ENCODE data around the gene KCNH3. TPM values are rescaled to one million over a fixed set of nuclear protein-coding genes. Genes with fewer than 3 reads are reported as not detected.

Gene KCNH3
- total and polyA plus RNA-seq, 2 of the 8 experiments (the other 6 are each of a cell fraction or from before 2014, with no cell fraction given), result 0.24 to 0.50 TPM

DNA sequence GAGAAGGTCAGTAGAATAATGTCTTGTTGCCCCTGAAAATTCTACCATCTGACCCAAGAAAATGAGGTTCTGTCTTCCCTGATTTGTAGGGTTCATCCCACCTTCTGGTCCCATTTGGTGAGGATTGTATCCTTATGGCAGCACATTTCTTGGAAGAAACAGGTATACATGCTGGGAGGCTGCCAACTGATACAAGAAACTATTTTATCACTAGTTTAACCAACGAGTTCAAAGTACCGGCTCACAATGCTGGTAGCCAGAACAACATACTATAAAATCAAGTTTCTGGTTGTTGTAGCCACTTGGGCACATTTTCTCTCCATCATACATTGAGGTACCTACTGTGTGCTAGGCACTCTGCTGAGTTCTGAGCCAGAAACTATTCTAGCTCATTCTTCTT is 7.1 kb upstream of the KCNH3 start:
- Histone ChIP-seq H4K5ac (ENCODE audit: insufficient read length, low read depth, low read length) (no peak overlapping the region), H3K4ac (replicated peaks; ENCODE audit: insufficient read length, low read depth, low read length) (no peak overlapping the region), H2BK120ac (replicated peaks; ENCODE audit: low read depth, low read length) (no peak overlapping the region), H3K79me2 (ENCODE audit: control insufficient read depth in 1 of 2, insufficient read depth in 2 of 2, low read length in 2 of 2) (no peaks in the 10 kb centered on the region), H4K8ac (ENCODE audit: extremely low read depth, insufficient read depth, low read length) (no peak overlapping the region), H3K9me3 (ENCODE audit: insufficient read depth in 2 of 2, low read depth in 1 of 2, low read length in 1 of 2) (no peaks in the 10 kb centered on the region), H2AK5ac (ENCODE audit: low read depth, low read length) (no peak overlapping the region), H3K27me3 (replicated peaks in 1 of 4; ENCODE audit: control insufficient read depth in 3 of 4, extremely low read depth in 1 of 4, insufficient read depth in 3 of 4, low read length in 3 of 4) (peaks cover 7 to 17% (median 14%) of the 10 kb centered on the region in 4 experiments), H3K36me3 (ENCODE audit: control insufficient read depth in 2 of 4, insufficient read depth in 4 of 4, low read length in 3 of 4) (peaks cover 0 to 2% (median 0%) of the 10 kb centered on the region in 4 experiments; a peak in 1 of 8 replicates), H3K18ac (ENCODE audit: extremely low read depth, low read length) (no peak overlapping the region), H3K9ac (replicated peaks in 1 of 4; ENCODE audit: extremely low read depth in 1 of 4, low read depth in 3 of 4, low read length in 3 of 4) (no peak overlapping the region), H4K20me1 (replicated peaks in 1 of 2; ENCODE audit: control insufficient read depth in 1 of 2, insufficient read depth in 2 of 2, low read length in 2 of 2) (peaks cover 0 to 2% of the 10 kb centered on the region in 2 experiments), H2BK5ac (ENCODE audit: low read depth, low read length) (no peak overlapping the region), H3K27ac (ENCODE audit: low read depth, low read length) (no peak overlapping the region), H3K4me2 (ENCODE audit: insufficient read depth in 1 of 2, low read depth in 2 of 2, low read length in 2 of 2) (no peak overlapping the region), H2BK15ac (ENCODE audit: low read length) (no peak overlapping the region), H4K91ac (replicated peaks; ENCODE audit: insufficient read length, low read length) (no peak overlapping the region), H2AFZ (ENCODE audit: low read length) (no peak overlapping the region), H3K4me3 (ENCODE audit: extremely low read depth in 1 of 4, insufficient read depth in 2 of 4, low read depth in 3 of 4, low read length in 4 of 4) (no peak overlapping the region), H2BK20ac (ENCODE audit: low read length) (no peak overlapping the region), H3K23ac (ENCODE audit: insufficient read length) (no peak overlapping the region), H3K56ac (replicated peaks; ENCODE audit: insufficient read length, low read depth, low read length) (no peak overlapping the region), H3K14ac (ENCODE audit: insufficient read length) (no peak overlapping the region), H3K4me1 (replicated peaks in 1 of 4; ENCODE audit: control insufficient read depth in 3 of 4, insufficient read depth in 4 of 4, low read length in 3 of 4) (peaks cover 0 to 3% (median 0%) of the 10 kb centered on the region in 4 experiments; a peak in 1 of 7 replicates), H2BK12ac (ENCODE audit: low read depth, low read length) (no peak overlapping the region), H3K23me2 (ENCODE audit: low read depth, low read length) (no peaks in the 10 kb centered on the region), H3K79me1 (ENCODE audit: low read depth, low read length) (no peaks in the 10 kb centered on the region)
- TF ChIP-seq RBBP5 (IDR thresholded peaks at IDR 0.05; ENCODE audit: borderline replicate concordance, low read depth, low read length) (no peak), RXRA (IDR thresholded peaks at IDR 0.05; ENCODE audit: insufficient read depth, low read depth, low read length) (no peak), SUZ12 (IDR thresholded peaks at IDR 0.05; ENCODE audit: low read length) (no peak), SP4 (IDR thresholded peaks at IDR 0.05; ENCODE audit: low read length) (no peak), TAF1 (IDR thresholded peaks at IDR 0.05; ENCODE audit: low read depth, low read length) (no peak), CHD2 (IDR thresholded peaks at IDR 0.05; ENCODE audit: low read length) (no peak)
- TF ChIP-seq, protein P1, sequence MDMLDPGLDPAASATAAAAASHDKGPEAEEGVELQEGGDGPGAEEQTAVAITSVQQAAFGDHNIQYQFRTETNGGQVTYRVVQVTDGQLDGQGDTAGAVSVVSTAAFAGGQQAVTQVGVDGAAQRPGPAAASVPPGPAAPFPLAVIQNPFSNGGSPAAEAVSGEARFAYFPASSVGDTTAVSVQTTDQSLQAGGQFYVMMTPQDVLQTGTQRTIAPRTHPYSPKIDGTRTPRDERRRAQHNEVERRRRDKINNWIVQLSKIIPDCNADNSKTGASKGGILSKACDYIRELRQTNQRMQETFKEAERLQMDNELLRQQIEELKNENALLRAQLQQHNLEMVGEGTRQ (IDR thresholded peaks at IDR 0.05; ENCODE audit: low read length), result no peak
- FAIRE-seq (no peak), DNase-seq (ENCODE audit: low read depth in 1 of 2, low spot score in 2 of 2) (no peak)
- 76% methylated on average over 2 of the region's 2 CpGs; no CpG with 5 or more reads in 1 of the 2 experiments for WGBS, 2 experiments (ENCODE audit: extremely low coverage in 1 of 2, insufficient coverage in 1 of 2, insufficient read length in 1 of 2, insufficient replicate concordance in 2 of 2, low coverage in 1 of 2, low lambda C conversion rate in 2 of 2, missing lambda C conversion rate in 1 of 2)
- CTCF ChIA-PET (ENCODE audit: partially characterized antibody), result interaction anchor here (0.5 to 2.8 kb wide), 10 partner anchors 18 to 243 kb away, joined by 3 to 9 read pairs (median 4); partner anchors contain the start of gene SPATS2
- POLR2A ChIA-PET (ENCODE audit: partially characterized antibody), result no interaction called here

Data from H1 (cell line).